Skin of body (tissue), 2 donors: ENCODE results near the gene RAD54L. TPM values are rescaled to one million over a fixed set of nuclear protein-coding genes. Genes with fewer than 3 reads are reported as not detected.
"Not testable (repeated sequence)": the region's sequence is repeated elsewhere in the genome, so short reads cannot be mapped to it uniquely, and the experiment has no call there.

Source experiments
- DNase-seq: peaks from one replicate; lab custom pipeline; 2025; lab: John Stamatoyannopoulos, UW
- total RNA-seq: library from RNA; depleted of rRNA; stranded (reverse); fragments of >200 nt; gene quantifications from one replicate; pipeline ENCODE4 v1.2.3, GENCODE V29; 2014

Gene RAD54L
- 4.6 TPM for total RNA-seq

GRCh38 chr1:46247436-46248121 is at the start of gene RAD54L:
Gene RAD54L (plus strand): TSS chr1:46247763. CDS start chr1:46248406, 643 bp downstream.
- DNase-seq, result peak; percentile 96

DNA sequence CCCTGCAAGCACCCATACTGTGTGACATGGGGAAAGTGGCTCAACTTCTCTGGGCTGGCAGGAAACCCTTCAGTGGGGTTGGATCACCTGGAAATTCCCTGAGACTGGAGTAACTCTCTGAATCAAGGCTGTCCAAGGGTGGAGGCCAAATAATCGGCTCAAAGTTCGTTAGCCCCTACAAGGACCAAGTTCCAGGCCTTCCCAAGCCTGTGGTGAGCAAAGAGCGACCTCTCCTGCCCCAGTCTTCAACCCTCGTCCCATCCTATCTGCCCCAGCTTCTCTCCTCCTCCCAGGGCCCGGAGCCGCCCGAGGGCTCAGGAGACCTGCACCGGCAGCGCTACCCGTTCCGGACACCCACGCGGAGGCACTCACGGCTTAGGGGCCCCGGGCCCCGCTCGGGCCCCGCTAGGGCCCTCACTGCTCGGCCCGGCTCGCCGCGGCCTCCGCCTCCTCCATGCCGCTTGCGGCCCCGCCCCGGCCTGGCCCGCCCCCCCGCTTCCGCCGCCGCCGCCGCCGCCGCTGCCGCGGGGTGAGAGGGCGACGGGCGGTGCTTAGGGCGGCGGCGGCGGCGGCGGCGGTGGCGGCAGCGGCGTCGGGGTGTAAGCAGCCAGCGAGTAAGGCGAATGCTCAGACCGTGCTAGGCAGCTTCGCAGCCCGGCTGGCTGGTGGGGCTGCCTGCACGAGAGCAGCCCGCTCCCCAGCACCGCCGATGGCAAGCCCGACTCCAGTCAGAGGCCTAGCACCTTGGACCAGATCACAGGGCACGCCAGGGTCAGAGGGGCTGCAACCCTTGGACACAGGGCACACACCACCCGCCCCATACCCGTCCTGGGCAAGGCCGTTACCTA is 49.4 kb upstream of the RAD54L start, which contains the start of gene POMGNT1:
Gene POMGNT1 (minus strand): TSS at position 471 of the 848 bp plus-strand sequence. CDS start 613 bp downstream, outside the sequence.
- no peak for DNase-seq

DNA sequence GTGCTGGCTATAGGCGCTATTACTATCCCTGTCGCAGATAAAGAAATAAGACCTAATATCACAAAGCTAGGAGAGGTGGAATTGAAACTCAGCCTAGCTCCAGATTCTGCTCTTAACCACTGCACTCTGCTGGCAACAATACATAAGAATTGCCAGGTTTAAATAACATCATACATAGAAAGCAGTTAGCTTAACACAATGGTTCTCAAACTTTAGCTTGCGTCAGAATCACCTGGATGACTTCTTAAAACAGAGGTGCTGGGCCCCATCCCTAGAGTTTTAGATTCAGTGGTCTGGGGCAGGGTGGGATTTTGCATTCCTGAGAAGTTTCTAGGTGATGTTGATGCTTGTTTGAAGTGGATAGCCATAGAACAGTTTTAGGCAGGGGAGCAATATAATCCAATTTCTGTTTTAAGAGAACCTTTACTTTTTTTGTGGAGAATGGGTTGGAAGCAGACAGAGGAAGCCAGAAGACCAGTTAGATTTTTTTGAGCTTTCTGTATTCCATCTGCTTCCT is 48.3 kb upstream of the RAD54L start:
- DNase-seq, result no peak

DNA sequence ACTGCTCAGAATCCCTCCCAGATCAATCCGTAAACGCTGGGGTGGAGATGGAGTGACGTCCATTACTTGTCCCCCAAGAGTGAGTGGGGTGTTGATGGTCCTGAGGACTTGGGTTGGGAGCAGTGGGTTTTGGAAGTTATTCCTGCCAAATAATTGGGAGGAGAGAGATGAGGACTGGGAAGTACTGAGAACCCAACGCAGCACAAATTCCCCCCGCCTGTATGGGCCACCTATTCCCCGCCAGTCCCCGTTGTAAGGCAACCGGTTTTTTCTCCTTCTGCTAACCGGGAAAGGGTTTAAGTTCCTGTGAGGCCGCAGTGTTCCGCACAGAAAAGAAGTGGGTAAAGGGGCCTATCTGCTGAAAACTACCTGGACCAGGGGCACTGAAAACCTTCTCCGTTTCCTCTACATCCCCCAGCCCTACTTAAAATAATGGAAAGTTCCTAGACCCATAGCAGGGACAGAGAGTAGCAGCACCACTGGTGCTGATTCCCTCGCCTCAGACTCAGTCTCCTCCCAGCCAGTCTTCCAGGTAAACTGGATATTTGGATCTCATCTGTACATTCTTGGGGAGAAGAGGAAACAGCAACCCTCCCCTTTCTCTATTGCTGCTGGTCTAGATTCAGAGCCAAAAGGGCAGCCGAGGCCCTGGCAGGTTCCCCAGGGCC is 43.7 kb upstream of the RAD54L start:
- no peak for DNase-seq

- no peak for DNase-seq
These were observed 43.2 kb upstream of the RAD54L start for GRCh38 chr1:46204406-46204742.

GRCh38 chr1:46205141-46205540 is 42.4 kb upstream of the RAD54L start:
- no peak for DNase-seq

DNA sequence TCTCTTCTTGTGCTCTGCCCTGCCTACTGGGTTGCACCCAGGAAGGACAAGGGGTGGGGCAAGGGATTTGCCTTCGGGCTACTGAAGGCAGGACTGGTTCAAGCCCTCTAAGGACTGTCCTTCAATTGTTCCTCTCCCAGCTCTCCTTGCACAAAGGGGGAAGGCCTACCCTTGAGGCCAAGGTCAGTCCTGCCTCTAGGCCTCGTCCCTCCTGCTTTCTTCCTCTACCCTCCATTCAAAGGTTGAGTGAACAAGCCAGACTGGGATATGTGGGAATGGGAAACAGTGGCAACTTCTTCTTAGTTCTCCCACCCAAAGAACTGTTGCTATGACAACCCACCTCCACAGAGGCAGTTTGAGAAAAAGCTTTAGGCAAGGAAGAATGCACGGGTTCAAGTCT is 41.8 kb upstream of the RAD54L start:
- no peak for DNase-seq

DNA sequence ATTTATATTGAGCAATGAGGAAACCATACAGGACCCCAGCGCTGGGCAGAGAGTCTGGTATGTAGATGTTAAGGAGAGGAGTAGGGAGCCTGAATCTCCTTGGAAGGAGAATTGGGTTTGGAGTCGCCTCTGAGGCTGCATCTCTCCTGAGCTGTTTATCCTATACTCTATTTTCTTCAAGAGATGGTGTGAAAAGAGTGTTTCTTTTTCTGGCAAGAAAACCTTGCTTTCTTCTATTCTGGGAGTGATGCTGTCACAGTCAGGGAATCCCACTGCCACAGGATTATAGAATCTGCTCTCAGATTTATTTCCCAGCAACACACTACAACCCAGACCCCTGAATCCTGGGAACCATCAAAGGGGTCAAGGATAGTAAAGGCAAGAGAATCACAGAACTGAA is 41.2 kb upstream of the RAD54L start:
- no peak for DNase-seq

- DNase-seq, result no peak
These were observed 37.0 kb upstream of the RAD54L start for GRCh38 chr1:46210561-46210960.

DNA sequence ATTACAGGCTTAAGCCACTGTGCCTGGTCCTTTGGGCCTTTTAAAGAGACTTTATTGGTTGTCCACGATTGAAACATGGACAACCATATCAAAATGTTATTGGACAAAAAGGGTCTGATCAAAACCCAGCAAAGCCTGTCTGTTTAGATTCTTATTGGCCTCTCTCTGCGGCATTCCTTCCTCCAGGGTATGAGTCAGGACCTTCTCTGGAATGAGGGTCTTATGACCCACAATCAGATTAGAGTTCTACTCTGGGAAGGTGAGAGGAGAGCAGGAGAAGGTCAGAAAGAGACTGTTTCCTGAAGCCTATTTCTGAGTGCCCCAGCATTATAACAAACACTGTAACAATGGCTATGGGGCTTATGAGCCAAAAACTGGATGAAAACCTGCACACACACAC is 36.5 kb upstream of the RAD54L start:
- DNase-seq, result no peak

DNA sequence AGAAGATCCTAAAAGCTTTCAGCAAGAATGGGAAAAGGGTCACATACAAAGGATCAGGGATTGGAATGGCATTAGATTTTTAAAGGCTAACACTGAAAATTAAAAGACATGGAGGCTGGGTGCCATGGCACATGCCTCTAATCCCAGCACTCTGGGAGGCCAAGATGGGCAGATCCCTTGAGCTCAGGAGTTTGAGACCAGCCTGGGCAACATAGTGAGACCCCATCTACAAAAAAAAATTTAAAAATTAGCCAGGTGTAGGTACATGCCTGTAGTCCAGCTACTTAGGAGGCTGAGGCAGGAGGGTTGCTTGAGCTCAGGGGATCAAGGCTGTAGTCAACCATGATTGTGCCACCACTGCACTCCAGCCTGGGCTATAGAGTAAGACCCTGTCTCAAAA is 32.1 kb upstream of the RAD54L start:
- DNase-seq, result no peak

DNA sequence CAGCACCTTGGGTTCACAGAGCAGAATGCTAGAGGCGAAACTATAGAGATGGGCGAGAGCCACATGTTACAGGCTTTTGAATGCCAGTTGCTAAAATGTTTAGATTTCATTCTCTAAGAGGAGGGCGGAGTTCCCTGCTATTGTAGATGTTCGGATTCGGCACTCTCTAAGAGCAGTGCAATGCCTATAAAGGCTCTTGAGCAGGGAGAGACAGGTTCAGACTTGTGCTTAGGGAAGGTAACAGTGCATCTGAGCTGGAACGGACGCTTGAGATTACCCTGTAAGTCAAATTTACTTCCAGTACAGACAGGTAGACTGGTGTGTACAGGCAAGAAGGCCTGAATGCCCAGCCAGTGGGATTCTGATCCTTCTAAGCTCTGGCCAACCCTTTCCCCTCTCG is 29.1 kb upstream of the RAD54L start:
- DNase-seq, result no peak

DNA sequence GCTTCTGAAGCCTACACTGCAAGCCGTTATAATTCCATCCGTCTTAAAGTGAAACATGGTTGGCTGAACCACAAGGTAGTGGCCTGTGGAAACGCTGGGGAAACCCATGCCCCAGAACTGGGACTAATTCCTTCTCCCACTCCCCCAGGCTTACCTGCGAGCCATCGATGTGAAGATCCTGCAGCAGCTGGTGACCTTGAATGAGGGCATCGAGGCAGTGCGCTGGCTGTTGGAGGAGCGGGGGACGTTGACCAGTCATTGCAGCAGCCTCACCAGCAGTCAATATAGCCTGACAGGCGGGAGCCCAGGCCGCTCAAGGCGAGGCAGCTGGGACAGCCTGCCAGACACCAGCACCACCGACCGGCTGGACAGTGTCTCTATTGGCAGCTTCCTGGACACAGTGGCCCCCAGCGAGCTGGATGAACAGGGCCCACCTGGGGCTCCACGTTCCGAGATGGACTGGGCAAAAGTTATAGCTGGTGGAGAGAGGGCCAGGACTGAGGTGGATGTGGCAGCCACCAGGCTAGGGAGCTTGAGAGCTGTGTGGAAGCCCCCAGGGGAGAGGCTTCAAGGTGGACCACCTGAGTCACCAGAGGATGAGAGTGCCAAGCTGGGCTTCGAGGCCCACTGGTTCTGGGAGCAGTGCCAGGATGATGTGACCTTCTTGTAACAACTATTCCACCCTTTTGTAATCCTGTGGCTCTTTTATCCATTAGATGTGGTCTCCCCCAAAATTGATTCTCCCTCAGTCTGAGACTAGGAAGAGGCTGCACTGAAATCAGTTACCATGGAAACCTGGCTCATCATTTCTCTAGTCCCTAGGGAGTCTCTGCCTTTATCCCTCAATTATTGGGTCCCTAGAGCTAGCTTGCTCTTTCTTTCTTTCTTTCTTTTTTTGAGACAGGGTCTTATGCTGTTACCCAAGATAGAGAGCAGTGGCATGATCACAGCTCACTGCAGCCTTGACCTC is 27.7 kb upstream of the RAD54L start:
- DNase-seq, result no peak

- DNase-seq, result no peak
These were observed 26.8 kb upstream of the RAD54L start for GRCh38 chr1:46220808-46221207.

- no peak for DNase-seq
These were observed 25.8 kb upstream of the RAD54L start for GRCh38 chr1:46221749-46222148.

DNA sequence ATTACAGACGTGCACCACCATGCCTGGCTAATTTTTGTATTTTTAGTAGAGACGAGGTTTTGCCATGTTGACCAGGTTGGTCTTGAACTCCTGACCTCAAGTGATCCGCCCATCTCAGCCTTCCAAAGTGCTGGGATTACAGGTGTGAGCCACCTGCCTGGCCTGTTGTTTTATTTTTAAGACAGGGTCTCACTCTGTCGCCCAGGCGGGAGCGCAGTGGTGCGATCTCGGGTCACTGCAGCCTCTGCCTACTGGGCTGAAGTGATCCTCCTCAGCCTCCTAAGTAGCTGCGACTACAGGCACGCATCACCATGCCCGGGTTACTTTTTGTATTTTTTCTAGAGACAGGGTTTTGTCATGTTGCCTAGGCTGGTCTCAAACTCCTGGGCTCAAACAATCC is 24.5 kb upstream of the RAD54L start:
- DNase-seq, result not testable (repeated sequence)

DNA sequence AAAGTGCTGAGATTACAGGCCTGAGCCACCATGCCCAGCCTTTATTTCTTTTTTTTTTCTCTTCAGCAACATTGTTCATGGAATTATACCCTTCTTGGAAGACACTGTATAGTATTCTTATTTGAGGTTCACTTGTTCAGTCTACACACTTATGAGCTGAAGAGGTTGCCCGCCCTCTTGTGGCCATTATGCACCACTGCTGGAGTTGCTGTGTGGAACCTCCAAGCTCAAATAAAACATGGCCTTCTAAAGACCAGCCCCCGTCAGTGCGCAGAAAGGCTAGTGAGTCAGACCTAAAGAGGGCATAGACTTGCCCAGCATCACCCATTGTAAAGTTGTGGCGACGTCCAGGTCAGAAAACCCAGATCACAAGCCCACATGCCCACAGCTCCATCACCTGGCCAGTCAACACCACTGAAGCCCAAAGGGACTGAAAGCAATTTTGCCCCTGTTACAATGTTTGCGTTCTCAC is 24.1 kb upstream of the RAD54L start:
- DNase-seq, result peak; percentile 50

- no peak for DNase-seq
These were observed 22.6 kb upstream of the RAD54L start for GRCh38 chr1:46224966-46225365.

- DNase-seq, result not testable (repeated sequence)
These were observed 16.3 kb upstream of the RAD54L start for GRCh38 chr1:46231231-46231630.

DNA sequence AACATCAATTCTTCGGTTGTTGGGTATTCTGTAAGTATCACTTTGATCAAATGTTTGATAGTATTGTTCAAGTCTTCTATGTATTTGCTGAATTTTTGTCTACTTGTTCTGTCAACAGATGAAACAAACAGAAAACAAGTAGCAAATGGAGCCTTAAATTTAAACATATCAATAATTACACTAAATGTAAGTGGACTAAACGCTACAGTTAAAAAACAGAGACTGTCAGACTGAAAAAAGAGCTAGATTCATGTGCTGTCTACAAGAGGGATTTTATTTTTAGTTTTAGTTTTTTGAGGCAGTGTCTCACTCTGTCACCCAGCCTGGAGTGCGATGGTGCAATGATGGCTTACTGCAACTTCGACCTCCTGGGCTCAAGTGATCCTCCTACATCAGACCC is 10.7 kb upstream of the RAD54L start:
- DNase-seq, result no peak

GRCh38 chr1:46238865-46239264 is 8.7 kb upstream of the RAD54L start:
- not testable (repeated sequence) for DNase-seq
